Epidermal melanocyte (primary cell): ENCODE results near the gene ABCA13.

Experiments used
- DNase-seq: peaks from one replicate; pipeline ENCODE4 v3.0.0; 2011; ENCODE audit warnings: low spot score; ENCODE audit not compliant: insufficient read length

The ABCA13 gene

DNA sequence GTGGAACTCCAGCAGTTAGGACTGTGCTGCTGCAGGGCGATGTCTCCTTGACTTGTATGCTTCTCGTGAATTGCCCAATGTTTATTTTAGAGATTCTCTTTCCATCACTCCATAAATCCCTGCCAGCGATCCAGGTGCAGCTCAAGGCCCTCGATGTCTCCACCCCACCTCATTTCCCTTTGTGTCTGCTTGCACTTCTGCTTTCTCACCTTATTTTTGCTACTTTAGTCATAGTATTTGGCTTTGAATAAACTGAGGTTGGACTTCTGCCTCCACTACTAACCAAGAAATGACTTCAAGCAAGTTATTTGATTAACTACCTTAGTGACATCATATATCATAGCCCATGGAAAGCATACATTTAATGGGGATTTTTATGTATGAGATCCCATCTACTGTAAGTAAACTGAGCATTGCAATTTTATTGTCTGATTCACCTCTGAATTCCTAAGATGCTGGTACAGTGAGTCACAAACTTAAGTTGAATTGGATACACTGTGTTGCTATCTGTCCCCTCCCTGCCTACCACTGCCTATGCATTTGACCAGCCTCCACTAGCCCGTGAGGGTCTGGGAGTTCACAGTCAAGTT, 255.8 kb downstream of the ABCA13 start:
- DNase-seq = no peak

DNA sequence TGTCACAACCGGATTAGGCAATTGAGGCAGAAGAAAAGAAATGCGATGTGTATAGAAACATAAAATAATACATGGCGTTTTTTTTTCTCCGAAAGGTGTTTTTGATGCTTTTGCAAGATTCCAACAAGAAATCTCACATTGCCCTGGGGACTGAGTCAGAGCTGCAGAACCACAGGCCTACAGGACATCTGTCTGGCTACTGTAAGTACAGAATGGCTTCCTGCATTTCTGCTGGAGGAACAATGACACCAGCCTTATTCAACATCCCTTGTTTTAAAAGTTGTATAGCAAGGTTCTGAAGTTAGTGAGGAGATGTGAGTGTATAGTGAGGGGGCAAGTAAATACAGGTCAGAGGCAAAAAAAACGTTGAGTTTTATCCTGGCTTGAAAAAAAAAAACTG, 256.4 kb downstream of the ABCA13 start:
- no peak for DNase-seq

DNA sequence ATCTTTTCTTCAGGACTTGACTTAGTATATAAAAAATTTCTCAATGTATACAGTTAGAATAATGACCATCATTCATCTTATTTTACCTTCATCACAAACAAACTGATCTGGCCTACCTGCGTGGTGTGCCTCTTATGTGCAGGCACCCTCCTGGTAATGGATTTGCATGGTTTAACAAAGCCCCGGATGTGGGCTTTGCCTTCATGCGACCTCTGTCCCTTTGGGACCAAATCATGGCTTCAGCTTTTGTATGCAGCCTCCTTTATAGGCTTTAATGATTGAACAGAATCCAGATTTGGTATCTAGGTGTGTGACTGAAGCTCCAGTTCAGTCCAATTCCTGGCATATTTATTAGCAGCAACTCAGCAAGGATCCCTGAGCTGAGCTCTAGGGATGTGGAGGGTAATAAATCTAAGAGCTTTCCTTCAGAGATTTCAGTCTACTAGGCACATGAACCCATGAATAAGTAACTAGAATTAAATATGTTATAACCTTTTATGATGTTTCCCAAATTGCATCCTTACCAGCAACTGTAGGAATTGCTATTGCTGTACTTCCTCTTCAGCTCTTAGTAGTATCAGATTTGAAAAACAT, 256.9 kb downstream of the ABCA13 start:
- no peak for DNase-seq

DNA sequence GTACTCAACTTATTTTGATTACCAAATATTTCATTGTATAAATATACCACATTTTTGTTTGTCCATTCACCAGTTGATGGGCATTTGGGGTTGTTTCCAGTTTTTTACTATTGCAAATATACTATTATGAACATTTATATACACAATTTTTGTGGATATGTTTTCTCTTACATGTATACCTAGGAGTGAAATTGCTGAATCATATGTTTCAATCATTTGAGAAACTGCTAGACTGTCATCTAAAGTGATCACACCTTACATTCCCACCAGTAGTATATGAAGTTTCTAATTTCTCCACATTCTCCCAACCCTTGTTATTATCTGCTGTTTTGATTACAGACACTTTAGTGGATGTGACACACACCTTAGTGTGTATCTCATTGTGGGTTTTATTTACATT, 257.9 kb downstream of the ABCA13 start:
- no peak for DNase-seq

DNA sequence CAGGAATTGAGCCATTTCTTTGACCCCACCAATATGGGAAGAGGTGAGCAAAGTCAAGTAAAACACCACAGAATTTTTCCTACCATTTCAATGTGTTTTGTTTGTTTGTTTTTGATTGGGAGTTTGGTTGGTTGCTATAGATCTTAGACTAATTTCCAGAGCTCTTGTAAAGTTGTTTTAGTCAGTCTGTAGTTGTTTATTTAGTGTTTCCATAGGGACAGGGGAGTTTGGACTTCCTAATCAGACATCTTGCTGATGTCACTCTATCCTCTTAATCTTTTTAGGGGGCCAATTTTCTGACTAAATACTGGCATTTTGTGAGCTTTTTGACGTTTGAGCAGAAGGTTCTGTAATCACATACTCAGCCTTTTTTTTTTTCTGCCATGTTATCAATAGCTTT, 266.9 kb downstream of the ABCA13 start:
- DNase-seq = no peak

DNA sequence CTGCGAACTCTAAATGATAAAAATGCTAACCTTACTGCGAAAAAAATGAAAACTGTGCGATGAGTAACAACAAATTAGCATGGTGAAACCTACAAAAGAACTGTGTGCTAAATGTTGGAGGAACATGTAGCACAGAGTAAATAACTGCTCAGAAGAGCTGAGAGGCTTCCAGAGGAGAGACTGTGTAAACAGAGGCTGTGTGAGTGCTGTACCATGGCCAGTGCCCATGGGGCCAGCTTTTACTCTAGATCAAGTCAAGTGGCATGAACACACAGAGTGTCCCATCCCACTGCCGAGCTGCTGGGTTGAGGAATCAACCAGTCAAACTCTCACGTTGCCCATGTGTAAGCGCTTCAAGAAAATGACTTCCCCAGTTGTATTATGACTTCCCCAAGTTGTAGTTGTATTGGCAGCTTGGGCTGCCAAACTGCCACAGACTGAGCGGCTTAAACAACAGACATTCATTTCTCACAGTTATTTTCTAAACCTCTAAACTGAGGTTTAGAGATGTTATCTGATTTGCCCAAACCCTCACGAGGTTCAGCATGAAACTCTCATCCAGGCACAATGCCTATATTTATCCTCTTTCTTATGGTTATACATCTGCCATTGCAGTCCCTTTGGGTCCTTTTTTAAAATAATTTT, 270.7 kb downstream of the ABCA13 start:
- no peak for DNase-seq

DNA sequence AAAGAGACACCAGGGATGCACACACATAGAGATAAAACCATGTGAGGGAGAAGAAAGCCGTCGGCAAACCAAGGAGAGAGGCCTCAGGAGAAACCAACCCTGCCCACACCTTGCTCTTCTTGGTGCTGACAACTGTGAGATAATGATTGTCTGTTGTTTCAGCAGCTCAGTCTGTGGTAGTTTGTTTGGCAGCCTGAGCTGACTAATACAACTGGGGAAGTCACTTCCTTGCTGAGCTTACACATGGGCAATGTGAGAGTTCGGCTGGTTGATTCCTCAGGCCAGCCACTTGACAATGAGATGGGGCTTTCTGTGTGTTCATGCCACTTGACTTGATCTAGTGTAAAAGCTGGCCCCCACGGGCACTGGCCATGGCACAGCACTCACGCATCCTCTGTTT, 271.8 kb downstream of the ABCA13 start:
- no peak for DNase-seq

DNA sequence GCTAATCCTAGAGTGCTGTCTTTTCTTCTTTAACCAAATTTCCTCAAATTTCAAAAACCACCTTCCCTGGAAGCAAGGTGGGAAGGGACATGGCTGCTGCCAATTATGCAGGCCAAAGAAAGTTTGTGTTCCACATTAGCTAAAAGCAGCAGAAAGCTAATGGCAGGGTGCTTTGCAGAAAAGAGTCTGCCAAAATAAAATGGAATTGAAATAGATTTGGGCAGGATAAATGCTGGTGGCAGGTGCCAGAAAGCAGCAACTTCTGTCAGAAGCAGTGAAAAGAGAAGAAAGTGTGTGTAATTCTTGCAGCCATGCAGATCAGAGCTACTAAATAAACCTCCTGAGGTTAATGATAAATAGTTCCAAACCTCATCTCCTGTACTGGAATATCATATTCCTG, 275.5 kb downstream of the ABCA13 start:
- DNase-seq = no peak

DNA sequence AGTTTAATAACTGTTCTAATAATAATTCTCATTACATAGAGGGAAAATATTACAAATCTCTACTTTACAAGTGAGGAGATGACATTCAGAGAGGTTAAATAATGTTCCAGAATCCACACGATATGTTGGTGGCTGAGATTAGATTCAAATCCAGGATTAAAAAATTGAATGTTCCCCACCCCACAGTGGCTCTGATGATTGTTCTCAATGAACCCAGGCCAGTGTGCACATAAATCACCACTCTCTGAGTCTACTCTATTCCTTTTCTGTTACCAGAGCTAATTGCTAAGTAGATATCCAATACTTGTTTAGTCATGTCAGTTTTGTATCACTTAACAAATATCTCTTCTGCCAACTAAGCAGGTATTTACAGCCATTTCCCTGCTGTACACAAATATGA, 281.0 kb downstream of the ABCA13 start:
- no peak for DNase-seq

DNA sequence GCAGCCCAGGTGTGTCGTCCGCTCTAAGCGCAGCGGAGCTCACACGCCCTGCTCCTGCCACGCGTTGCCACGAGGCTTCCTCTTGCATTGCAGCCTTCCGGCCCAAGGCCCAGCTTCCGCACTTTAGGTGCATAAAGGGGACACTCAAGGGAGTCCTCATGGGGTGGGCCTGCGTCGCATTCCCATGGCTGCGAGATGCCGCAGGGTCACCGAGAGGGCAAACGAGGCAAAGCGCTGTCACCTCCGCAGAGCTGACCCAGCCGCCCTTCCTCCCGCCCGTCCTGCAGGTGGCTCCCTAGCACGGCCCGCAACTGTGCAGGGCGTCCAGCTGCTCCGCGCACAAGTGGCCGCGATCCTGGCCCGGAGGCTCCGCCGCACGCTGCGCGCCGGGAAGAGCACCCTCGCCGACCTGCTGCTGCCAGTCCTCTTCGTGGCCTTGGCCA, 283.5 kb downstream of the ABCA13 start:
- DNase-seq = no peak

DNA sequence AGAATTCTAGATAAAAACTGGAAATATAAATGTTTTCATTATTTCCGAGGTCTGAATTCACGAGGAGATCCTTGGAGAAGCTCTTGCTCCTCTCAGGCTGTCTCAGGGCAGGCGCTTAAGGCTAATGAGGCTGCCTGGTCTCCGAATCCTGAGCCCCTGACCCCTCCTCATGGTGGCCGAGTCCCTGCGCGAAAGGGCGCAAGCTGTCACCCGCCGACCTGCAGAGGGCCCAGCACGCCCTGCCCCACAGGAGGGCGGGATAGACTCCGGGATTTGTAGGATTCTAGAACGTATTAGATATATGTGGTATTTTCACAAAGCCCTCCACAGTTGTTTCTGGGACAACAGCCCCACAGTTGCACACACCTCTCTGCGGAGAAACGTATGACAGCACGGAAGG, 284.1 kb downstream of the ABCA13 start:
- DNase-seq = no peak

DNA sequence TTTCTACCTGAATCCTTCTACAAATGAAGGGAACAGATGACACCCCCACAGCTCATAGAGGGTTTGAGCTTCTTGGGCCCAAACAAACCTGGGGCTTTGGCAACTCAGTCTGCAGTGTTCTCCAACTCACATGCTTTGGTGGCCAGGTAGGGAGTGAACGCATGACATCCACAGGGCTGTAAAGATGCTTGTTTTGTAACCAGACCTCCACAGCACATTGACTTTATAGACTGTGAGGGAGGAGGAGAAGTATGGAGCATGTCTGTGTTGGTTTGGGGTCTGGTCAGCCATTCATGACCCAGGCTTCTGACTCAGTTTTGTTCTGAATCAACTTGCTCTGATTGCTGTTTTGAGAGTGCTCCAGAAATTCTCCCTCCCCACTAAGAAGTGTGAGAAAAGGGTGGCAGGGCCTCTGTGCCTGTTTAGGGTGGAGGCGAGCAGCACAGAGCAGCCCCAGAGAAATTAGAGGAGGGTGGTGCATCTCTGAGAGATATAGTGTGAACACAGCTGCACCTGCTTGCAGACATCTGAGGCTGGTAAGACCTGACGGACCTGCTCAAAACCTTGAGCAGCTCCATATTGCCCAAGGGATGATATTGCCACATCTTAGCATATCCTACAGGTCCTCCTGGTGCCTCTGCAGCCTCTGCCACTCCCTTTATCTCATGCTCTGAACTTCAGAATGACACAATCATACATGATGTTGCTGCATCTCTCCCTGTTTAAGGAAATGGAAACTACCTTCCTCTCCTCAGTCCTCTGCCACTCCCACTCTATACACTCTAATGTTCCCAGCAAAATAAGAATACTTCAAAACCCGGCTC, 287.7 kb downstream of the ABCA13 start:
- no peak for DNase-seq

DNA sequence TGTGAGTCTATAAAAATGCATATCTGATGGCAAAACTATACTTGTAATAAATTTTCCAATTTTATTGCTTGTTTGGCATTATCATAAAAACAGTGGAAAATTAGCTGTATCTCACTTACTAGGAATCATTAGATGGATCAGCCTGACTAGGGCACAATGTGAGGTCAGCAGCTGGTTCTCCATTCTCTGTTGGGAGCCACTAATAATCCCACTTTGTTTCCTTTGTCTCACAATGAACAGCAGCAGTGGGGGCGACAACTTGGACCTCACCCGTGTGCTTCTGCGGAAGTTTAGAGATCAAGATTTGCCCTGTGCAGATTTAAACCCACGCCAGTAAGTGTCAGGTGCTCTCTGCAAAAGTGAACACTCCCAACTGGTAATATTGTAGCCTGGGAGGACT, 295.5 kb downstream of the ABCA13 start:
- DNase-seq = no peak

DNA sequence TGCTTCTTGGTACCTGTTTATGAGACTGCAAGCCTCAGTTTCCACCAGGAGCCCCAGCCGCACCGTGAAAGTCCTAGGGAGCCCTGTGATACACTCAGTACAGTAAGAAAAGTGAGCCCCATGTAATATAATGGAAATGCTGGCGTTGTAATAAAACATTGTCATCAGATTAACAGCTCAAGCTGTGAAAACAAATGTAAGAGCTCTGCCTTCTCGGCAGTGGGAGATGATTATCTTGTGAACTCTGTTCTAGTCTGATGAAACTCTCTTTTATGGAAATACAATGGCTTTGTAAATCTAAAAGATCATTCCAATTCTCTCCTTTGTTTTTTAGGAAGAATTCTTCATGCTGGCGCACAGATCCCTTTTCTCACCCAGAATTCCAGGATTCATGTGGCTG, 299.9 kb downstream of the ABCA13 start:
- DNase-seq = no peak

DNA sequence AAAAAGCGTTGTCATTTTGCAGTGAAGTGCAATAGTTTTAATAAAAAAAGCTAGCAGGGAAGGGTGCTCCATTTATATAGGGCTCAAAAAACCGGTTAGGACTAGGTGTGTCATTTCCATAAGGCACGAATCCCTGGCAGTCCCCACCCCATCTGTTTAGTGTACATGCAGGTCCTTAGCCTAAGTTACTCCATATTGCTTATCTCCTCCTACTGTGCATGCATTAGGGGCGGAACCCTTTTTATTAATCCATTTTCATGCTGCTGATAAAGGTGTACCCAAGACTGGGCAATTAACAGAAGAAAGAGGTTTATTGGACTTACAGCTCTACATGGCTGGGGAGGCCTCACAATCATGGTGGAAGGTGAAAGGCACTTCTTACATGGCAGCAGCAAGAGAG, 301.4 kb downstream of the ABCA13 start:
- no peak for DNase-seq

DNA sequence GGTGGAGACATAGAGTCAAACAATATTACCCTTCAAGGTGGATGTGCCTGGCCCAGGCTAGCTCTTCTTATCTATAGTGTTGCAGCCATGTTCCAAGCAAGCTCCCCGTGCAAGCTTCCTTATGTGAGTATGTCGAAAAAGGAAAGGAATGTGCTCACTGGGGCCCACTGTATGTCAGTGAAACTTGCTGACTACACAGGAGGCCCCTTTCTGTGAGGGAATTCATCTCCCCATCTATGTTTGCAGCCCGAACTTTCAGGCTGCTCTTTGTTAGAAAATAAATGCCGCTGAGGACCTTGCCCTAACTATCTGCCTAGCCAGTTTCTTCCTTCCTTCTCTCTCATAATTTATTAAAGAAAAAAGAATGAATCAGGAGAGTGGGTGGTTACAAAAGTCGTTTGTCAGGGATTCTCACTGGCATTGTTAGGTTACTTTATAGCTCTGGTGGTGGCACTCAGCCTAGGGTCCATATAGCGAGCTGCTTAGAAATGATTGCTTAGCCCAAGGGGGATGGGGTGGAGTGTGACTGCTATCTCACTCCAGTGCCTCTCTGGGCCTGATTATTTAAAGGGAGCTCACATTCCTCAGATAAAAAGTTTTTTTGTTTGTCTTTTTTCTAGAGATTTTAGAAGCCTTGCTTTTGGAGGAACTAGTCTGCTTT, 302.1 kb downstream of the ABCA13 start:
- no peak for DNase-seq

DNA sequence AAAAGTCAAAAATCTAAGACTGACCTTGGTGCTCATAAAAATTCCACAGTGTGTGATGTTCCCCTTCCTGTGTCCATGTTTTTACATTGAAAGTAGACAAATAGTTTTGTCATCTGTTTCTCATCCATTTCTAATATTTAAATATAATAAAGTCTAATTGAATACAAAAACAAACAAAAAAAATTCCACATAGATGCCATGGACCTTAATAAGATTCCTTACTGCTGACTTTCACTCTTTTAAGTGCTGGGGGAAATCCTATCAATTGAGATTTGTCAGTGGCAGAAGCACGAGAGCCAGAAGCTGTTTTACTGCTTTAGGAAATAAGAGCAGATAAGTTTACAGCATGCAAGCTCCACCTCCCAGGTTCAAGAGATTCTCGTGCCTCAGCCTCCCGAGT, 310.0 kb downstream of the ABCA13 start:
- no peak for DNase-seq

DNA sequence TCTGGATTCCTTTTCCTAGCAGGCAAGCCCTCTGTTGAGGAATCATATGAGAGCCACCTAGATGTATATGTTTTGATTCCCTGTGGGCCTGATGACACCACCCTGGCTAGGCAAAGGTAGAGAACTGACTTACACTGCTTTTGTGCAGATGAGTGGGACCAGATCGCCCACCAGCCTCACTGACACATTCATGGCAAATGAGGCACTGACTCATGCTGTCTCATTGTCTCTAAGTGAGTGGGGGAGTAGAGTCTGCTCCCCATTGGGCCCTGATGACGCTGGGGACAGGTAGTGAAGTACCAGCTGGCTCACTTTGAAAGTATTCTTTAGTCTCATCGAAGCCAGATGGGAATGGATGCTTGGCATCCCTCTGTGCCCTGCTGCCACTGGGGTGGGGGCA, 326.3 kb downstream of the ABCA13 start:
- DNase-seq = no peak

DNA sequence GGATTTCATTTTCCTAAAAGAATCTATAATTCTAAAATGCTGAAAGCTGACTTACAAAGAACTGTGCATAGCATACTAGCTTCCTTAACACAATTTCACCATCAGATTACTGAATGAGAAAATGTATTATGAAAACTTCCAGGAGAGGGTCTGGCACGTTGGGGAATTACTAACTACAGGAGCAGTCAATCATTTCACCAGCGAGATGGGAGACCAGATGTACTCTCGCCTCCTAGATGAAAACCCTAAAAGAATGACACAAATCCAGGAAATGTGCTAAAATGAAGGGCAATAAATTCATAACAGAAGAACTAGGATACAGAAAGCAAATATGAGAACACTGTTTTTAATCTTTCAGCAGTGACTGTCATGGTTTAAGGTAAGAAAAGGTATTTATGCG, 330.8 kb downstream of the ABCA13 start:
- no peak for DNase-seq

DNA sequence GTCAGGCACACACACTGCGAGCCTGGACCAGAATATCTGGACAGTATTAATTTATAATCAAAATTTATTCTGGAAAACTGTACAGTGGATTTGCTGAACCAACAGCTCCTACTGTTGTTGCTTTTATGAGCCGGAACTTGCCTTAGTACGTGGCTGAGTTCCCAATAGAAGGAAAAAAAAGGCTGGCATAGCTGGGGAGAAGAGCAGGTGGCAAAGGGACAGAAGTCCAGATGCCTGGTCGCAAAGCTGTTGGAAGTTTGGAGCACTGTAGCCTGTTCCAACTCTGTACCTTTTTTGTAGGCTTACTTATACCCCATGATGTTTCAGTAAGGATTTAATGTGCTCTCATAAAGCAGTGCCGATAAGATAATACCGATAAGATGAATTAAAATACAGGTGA, 333.8 kb downstream of the ABCA13 start:
- no peak for DNase-seq

DNA sequence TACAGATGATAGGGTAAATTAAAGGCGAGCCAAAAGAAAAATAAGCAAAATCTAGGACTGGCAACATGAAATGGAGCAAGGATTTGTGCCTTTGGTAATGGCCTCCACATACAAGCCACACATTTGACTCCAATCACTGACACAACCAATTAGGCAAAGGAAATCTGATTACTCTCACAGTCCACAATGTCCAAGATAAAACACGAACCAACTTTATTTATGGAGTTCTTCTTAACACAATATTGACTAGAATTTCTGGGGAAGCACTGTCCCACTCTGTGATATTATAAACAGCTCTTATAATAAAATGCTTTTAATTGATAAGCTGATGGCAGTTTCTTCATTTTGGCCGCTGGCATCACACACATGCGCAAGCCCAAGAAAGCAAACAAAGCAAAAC, 334.2 kb downstream of the ABCA13 start:
- no peak for DNase-seq

DNA sequence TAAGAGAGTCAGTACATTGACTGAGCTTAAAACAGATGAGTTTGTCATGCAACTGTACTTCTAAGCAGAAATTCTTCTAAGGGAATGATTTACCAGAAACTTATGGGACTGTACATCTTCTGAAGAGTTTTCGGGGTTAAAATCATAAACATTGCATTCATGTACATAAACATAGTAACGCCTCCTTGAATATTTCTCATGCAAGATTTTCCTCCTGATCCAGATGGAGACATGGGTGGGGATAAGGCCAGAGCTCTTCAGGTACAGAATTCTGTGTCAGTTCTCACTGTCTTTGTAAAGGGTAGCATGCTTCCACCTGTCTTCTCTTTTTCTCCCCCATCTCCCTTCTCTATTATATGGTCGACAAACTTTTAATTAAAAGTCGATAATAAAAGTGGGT, 335.3 kb downstream of the ABCA13 start:
- DNase-seq = no peak
